Testis (tissue), 5 donors: ENCODE measurements around the gene FRMD7. TPM values are rescaled to one million over a fixed set of nuclear protein-coding genes. Genes with fewer than 3 reads are reported as not detected.

Experiments
- DNase-seq: peaks from one replicate; pipeline ENCODE4 v3.0.0-alpha.2; 2019
- H3K27ac ChIP-seq, 2 donors: fragments of 200-600 bp; sonication (generic); one replicate each; pipeline ENCODE4 v1.5.1; 2019
- H3K27me3 ChIP-seq: fragments of 200-600 bp; sonication (generic); one replicate; pipeline ENCODE4 v1.5.1; 2019
- H3K36me3 ChIP-seq: fragments of 200-600 bp; sonication (generic); one replicate; pipeline ENCODE4 v1.5.1; 2017; ENCODE audit warnings: low read depth; ENCODE audit errors: missing control alignments
- H3K4me1 ChIP-seq: fragments of 200-600 bp; sonication (generic); one replicate; pipeline ENCODE4 v1.5.1; 2019
- H3K4me3 ChIP-seq, 2 donors: fragments of 200-600 bp; sonication (generic); one replicate each; pipeline ENCODE4 v1.5.1; 2017 to 2019
- H3K9me3 ChIP-seq: fragments of 200-600 bp; sonication (generic); one replicate; pipeline ENCODE4 v1.5.1; 2017
- CTCF ChIP-seq, 3 experiments: fragments of 450-650 bp in 2 of 3; fragments of 200-600 bp in 1 of 3; sonication (generic) in 1 of 3; IDR thresholded peaks; one replicate each; pipeline ENCODE4 v1.5.1; 2016 to 2019; ENCODE audit warnings: antibody characterized with exemption in 3 of 3, mild to moderate bottlenecking in 2 of 3, moderate library complexity in 1 of 3
- POLR2A ChIP-seq: fragments of 450-650 bp; IDR thresholded peaks from one replicate; pipeline ENCODE4 v1.6.1; 2017; ENCODE audit warnings: antibody characterized with exemption, mild to moderate bottlenecking, moderate library complexity
- WGBS, 2 donors: methylation state at CpG; one replicate each; pipeline ENCODE4 v1.1.5; 2018; 5-methylcytosine and 5-hydroxymethylcytosine counted together
- intact Hi-C: fragments of 100-400 bp; cut with DNase I; formaldehyde crosslinking; loops from one replicate; pipeline ENCODE4 v1.15.1; 2023; ENCODE audit warnings: low total_unique reads
- long read RNA-seq, 2 donors: transcript quantifications; one replicate each; lab custom pipeline, GENCODE V29; 2026
- polyA plus RNA-seq: library from polyadenylated mRNA; stranded (reverse); fragments of 350-450 nt; fragmentation: Illumina TruSeq; extraction: RNeasy Lipid Tissue Mini Kit (QIAGEN cat#74804); gene quantifications from one replicate; pipeline ENCODE4 v1.2.3, GENCODE V29; 2014; ENCODE audit warnings: low read depth, low replicate concordance; ENCODE audit not compliant: insufficient read depth
- total RNA-seq, 2 donors: library from RNA; depleted of rRNA; stranded (reverse); fragments of >200 nt; gene quantifications; one replicate each; pipeline ENCODE4 v1.2.3, GENCODE V29; 2016

The FRMD7 gene, protein sequence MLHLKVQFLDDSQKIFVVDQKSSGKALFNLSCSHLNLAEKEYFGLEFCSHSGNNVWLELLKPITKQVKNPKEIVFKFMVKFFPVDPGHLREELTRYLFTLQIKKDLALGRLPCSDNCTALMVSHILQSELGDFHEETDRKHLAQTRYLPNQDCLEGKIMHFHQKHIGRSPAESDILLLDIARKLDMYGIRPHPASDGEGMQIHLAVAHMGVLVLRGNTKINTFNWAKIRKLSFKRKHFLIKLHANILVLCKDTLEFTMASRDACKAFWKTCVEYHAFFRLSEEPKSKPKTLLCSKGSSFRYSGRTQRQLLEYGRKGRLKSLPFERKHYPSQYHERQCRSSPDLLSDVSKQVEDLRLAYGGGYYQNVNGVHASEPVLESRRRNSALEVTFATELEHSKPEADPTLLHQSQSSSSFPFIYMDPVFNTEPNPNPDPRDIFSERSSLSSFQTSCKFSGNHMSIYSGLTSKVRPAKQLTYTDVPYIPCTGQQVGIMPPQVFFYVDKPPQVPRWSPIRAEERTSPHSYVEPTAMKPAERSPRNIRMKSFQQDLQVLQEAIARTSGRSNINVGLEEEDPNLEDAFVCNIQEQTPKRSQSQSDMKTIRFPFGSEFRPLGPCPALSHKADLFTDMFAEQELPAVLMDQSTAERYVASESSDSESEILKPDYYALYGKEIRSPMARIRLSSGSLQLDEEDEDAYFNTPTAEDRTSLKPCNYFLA
- under 1 TPM in 1 of 2 donors, not detected in 1; 0.06 TPM for total RNA-seq
- polyA plus RNA-seq = 0.11 TPM
- long read RNA-seq, donor 1 = 0 reads
- long read RNA-seq, donor 2 = 0 reads

DNA sequence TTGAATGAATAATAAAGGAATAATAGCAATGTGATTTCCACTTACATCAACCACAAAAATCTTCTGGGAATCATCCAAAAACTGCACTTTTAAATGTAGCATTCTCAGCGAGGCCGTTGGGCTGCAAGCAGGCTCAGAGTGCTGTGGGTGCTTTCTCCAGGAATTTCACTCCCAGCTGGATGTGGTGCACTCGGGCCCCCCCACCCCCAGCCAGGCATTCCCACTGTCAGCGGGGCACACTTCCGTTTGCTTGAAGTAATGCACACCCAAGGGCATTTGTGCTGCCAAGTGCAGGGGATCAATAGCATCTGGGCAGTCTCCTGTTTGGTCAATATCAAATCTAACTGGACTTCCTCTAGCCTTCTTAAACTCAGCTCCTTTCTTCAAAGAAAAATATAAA is at the start of gene FRMD7:
TSS of gene FRMD7 (minus strand) at position 278 of the 400 bp plus-strand sequence. CDS start at position 102, 176 bp downstream.
- intact Hi-C loops = no loop called here
- WGBS, 2 donors = 20 to 29% methylated on average over 5 of the region's 5 CpGs
- H3K27ac ChIP-seq = no peak within 1 kb of the TSS

GRCh38 chrX:132173647-132174046 is 45.8 kb upstream of the FRMD7 start:
- Histone ChIP-seq H3K9me3 (no peaks in the 10 kb centered on the region), H3K36me3 (no peaks in the 10 kb centered on the region), H3K27me3 (no peaks in the 10 kb centered on the region), H3K4me1 (no peaks in the 10 kb centered on the region), H3K27ac (no peak overlapping the region), H3K4me3 (no peak overlapping the region)
- TF ChIP-seq POLR2A (no peak), CTCF (IDR thresholded peaks at IDR 0.05) (no peak)
- DNase-seq = no peak
- intact Hi-C loops = no loop called here
- 62 to 82% methylated on average over 1 of the region's 1 CpG for WGBS, 2 donors

More for the DNA sequence above, at the start of gene FRMD7:
- H3K27me3 ChIP-seq = no peaks in the 10 kb centered on the region
- H3K36me3 ChIP-seq = no peaks in the 10 kb centered on the region
- H3K4me3 ChIP-seq = no peak within 1 kb of the TSS
- TF ChIP-seq CTCF (IDR thresholded peaks at IDR 0.05) = no peak
- no peak for DNase-seq
- H3K4me1 ChIP-seq = no peaks in the 10 kb centered on the region
- no peaks in the 10 kb centered on the region for H3K9me3 ChIP-seq

- Histone ChIP-seq H3K27me3 (no peaks in the 10 kb centered on the region), H3K36me3 (no peaks in the 10 kb centered on the region), H3K27ac (no peak overlapping the region), H3K4me3 (no peak overlapping the region), H3K9me3 (no peaks in the 10 kb centered on the region), H3K4me1 (no peaks in the 10 kb centered on the region)
- DNase-seq = no peak
- 64 to 79% methylated on average over 2 to 3 of the region's 3 CpGs for WGBS, 2 donors
- intact Hi-C loops = no loop called here
- TF ChIP-seq POLR2A = no peak
- TF ChIP-seq CTCF (IDR thresholded peaks at IDR 0.05) = no peak
Observed at GRCh38 chrX:132171881-132172280, 44.1 kb upstream of the FRMD7 start.

GRCh38 chrX:132171478-132171877 is 43.7 kb upstream of the FRMD7 start:
- H3K27me3 ChIP-seq = no peaks in the 10 kb centered on the region
- H3K36me3 ChIP-seq = no peaks in the 10 kb centered on the region
- intact Hi-C loops = no loop called here
- WGBS, 2 donors = 50 to 67% methylated on average over 1 to 3 of the region's 3 CpGs
- no peaks in the 10 kb centered on the region for H3K9me3 ChIP-seq
- TF ChIP-seq POLR2A (no peak), CTCF (IDR thresholded peaks at IDR 0.05) (no peak)
- no peak overlapping the region for H3K27ac ChIP-seq
- DNase-seq = no peak
- no peaks in the 10 kb centered on the region for H3K4me1 ChIP-seq
- no peak overlapping the region for H3K4me3 ChIP-seq
